Heart right ventricle (tissue), 16 donors: Measurements from ENCODE around the gene SYT11. TPM values are rescaled to one million over a fixed set of nuclear protein-coding genes. Genes with fewer than 3 reads are reported as not detected.
A peak's percentile ranks its signal among the peaks of the same experiment; 100 is the strongest.

Source experiments
- ATAC-seq, 8 donors: fragments of 200-7000 bp; cut with Tn5 transposase; one replicate each; pipeline ENCODE4 v1.9.1; 2020; ENCODE audit warnings: mild to moderate bottlenecking in 8 of 8, moderate library complexity in 8 of 8, moderate number of reproducible peaks in 1 of 8
- DNase-seq, 2 donors: peaks; one replicate each; pipeline ENCODE4 v3.0.0-alpha.2; 2020
- H3K27ac ChIP-seq, 10 donors: fragments of 200-600 bp; sonication (generic) in 2 of 10; one replicate each; pipeline versions ENCODE4 v1.5.0 to v1.8.0; 2020 to 2022; ENCODE audit warnings: mild to moderate bottlenecking in 3 of 10
- H3K27me3 ChIP-seq, 7 donors: fragments of 200-600 bp; one replicate each; pipeline ENCODE4 v1.8.0; 2021 to 2022; ENCODE audit warnings: mild to moderate bottlenecking in 2 of 7
- H3K36me3 ChIP-seq, 9 donors: fragments of 200-600 bp; sonication (generic) in 1 of 9; one replicate each; pipeline versions ENCODE4 v1.5.0 to v1.8.0; 2020 to 2022; ENCODE audit warnings: mild to moderate bottlenecking in 2 of 9
- H3K4me1 ChIP-seq, 9 donors: fragments of 200-600 bp; sonication (generic) in 1 of 9; one replicate each; pipeline versions ENCODE4 v1.5.0 to v1.8.0; 2020 to 2022; ENCODE audit warnings: mild to moderate bottlenecking in 4 of 9
- H3K4me3 ChIP-seq, 10 donors: fragments of 200-600 bp; sonication (generic) in 2 of 10; one replicate each; pipeline versions ENCODE4 v1.5.0 to v1.8.0; 2020 to 2022; ENCODE audit warnings: mild to moderate bottlenecking in 7 of 10, moderate library complexity in 2 of 10
- H3K9me3 ChIP-seq, 11 donors: fragments of 200-600 bp in 10 of 11; sonication (generic) in 2 of 11; one replicate each; pipeline versions ENCODE4 v1.5.0 to v1.8.0; 2013 to 2022; ENCODE audit warnings: mild to moderate bottlenecking in 2 of 11, control low read depth in 1 of 11, moderate library complexity in 1 of 11
- WGBS, 2 donors: extraction: QIAGEN DNeasy Blood & Tissue Kit; methylation state at CpG; one replicate each; pipeline ENCODE4 v1.1.7; 2013; ENCODE audit warnings: inconsistent platforms in 1 of 2; 5-methylcytosine and 5-hydroxymethylcytosine counted together
- intact Hi-C, 10 donors: fragments of 100-400 bp; cut with DNase I; formaldehyde crosslinking; loops; one replicate each; pipeline versions ENCODE4 v1.11.1 to v1.14.2; 2022
- polyA plus RNA-seq, 2 donors: library from polyadenylated mRNA; stranded (reverse); fragments of 200-250 nt; gene quantifications; one replicate each; pipeline ENCODE4 v1.2.3, GENCODE V29; 2013
- total RNA-seq, 10 donors: library from RNA; stranded (reverse); fragmentation: NEBNext Ultra II Directional in 3 of 10; extraction: Animal tissue kit (Norgen Biotek cat#: 25700) in 3 of 10; gene quantifications; one replicate each; pipeline versions ENCODE4 v1.2.1 to v1.2.4, GENCODE V29; 2021 to 2023
- TF ChIP-seq, protein P1 (sequence below), 9 donors: fragments of 200-600 bp; sonication (generic) in 2 of 9; IDR thresholded peaks; one replicate each; pipeline versions ENCODE4 v1.5.0 to v1.8.0; 2021 to 2022; ENCODE audit warnings: antibody characterized with exemption in 9 of 9, mild to moderate bottlenecking in 5 of 9, moderate library complexity in 1 of 9
- donor health status: Arrhythmogenic right ventricular cardiomyopathy.
- donor health status: ischemic (EF 13 %, LVEDD 7.1; RV severe dilation, severe dysfunction).
- donor health status: healthy with polysubstance abuse.
- donor health status: DM: no; HTN: yes; CAD: no.
- donor health status: DM: no; HTN: no; CAD: no.
- donor health status: ischemic (EF 25% LVEDD 6.9; RV normal size, moderate dysfunction).
- donor health status: ischemic (EF 25% LVEDD 5.7; RV mildly dilated, moderate dysfunction).
- donor health status: healthy.
- donor health status: DM: yes; HTN: yes; CAD: no.
- donor health status: Ischemic cardiomyopathy.
- donor health status: ischemic (EF 35%, LVEDD 5.7; RV mildly dilated, moderate dysfunction).
- donor health status: nonischemic (EF 11% LVEDD 7.7; RV severe dilation, severe dysfunction).
- donor health status: DM: yes; HTN: yes; CAD: no.
- donor health status: PGD.
- donor health status: ischemic (EF 29% LVEDD 5.4; RV normal size, mild dysfunction).
- donor health status: nonischemic (EF 23%, LVEDD 6.1; RV moderate dilation, normal function).

SYT11 gene
- total and polyA plus RNA-seq, 12 donors, result 1.8 to 19.4 (median 12.1) TPM

DNA sequence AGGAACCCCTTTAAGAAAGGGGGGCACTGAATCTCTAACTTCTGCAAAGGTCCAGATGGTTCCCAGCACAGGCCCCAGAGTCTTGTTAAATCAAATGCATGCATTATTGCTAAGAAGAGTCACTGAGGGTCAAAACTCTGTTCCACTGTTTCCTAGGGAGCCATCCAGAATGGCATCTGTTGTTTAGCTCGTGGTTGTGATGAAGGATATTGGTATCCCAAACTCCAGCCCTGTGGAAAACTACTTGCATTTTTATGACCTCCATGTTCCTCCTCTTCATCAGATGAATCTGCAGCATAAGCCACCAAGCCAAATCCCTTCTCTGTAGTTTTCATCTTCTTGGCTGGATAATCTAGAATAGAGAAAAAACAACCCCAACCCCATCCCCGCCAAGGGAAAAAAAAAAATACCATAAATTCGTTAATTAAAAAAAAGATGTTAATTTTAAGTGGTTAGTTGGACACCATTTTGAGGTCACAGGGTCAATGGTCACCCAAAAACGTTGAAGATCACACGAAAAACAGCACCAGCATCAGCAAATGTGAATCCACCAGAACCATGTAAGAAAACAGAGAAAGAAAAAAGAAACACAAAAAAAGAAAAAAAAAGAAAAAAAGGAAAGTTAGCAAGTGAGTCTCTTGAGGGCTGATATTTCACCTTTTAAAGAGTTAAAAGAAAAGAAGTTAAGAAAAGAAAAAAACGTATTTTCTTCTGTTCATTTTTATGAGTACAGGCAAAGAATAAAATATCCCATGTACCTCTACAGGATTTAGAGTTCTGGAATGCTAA lies 54.8 kb downstream of the SYT11 start:
- 78 to 80% methylated on average over 6 of the region's 6 CpGs for WGBS, 2 donors
- Histone ChIP-seq H3K9me3 (no peaks in the 10 kb centered on the region), H3K36me3 (peaks cover 0 to 85% (median 70%) of the 10 kb centered on the region in 9 donors), H3K4me1 (peaks cover 2 to 25% (median 12%) of the 10 kb centered on the region in 9 donors), H3K27ac (peak overlapping the region in 1 of 10 donors; percentile 48), H3K27me3 (no peaks in the 10 kb centered on the region), H3K4me3 (no peak overlapping the region)
- TF ChIP-seq, protein P1, sequence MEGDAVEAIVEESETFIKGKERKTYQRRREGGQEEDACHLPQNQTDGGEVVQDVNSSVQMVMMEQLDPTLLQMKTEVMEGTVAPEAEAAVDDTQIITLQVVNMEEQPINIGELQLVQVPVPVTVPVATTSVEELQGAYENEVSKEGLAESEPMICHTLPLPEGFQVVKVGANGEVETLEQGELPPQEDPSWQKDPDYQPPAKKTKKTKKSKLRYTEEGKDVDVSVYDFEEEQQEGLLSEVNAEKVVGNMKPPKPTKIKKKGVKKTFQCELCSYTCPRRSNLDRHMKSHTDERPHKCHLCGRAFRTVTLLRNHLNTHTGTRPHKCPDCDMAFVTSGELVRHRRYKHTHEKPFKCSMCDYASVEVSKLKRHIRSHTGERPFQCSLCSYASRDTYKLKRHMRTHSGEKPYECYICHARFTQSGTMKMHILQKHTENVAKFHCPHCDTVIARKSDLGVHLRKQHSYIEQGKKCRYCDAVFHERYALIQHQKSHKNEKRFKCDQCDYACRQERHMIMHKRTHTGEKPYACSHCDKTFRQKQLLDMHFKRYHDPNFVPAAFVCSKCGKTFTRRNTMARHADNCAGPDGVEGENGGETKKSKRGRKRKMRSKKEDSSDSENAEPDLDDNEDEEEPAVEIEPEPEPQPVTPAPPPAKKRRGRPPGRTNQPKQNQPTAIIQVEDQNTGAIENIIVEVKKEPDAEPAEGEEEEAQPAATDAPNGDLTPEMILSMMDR (IDR thresholded peaks at IDR 0.05), result no peak
- no peak for ATAC-seq
- intact Hi-C loops, result loop anchor here in 3 of 10 donors (5.0 kb wide), 2 partner anchors 52 to 57 kb away; partner anchors contain the start of genes GON4L (in 2 of the 3) and SYT11 (in 2 of the 3)
- no peak for DNase-seq

GRCh38 chr1:155918660-155919059 lies 59.3 kb downstream of the SYT11 start:
- intact Hi-C loops, result no loop called here

DNA sequence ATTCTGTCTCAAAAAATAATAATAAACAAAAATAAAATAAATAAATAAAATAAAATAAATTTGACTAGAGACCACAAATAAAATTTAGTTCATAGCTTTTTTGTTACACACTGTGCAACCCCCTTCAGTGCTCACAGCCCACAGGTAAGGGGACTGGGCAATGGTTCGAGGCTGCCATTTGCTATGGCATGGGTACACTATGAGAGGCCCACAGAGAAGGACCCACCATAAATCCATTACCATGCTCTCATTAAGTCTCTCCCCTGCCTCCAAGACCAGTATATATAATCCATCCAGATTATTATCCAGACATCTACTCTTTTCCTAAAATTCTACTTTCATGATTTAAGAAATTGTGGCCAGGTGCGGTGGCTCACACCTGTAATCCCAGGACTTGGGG lies 60.4 kb downstream of the SYT11 start:
- TF ChIP-seq, protein P1 (IDR thresholded peaks at IDR 0.05), result no peak
- Histone ChIP-seq H3K27ac (no peak overlapping the region), H3K27me3 (no peaks in the 10 kb centered on the region), H3K4me3 (no peak overlapping the region), H3K4me1 (no peaks in the 10 kb centered on the region), H3K9me3 (no peaks in the 10 kb centered on the region), H3K36me3 (peaks cover 0 to 100% (median 100%) of the 10 kb centered on the region in 9 donors)
- WGBS, 2 donors, result 96 to 98% methylated on average over 2 of the region's 2 CpGs
- intact Hi-C loops, result no loop called here
- DNase-seq (no peak), ATAC-seq (no peak)

More at GRCh38 chr1:155918660-155919059, 59.3 kb downstream of the SYT11 start:
- Histone ChIP-seq H3K36me3 (peaks cover 0 to 100% (median 100%) of the 10 kb centered on the region in 9 donors), H3K4me1 (no peaks in the 10 kb centered on the region), H3K27ac (no peak overlapping the region), H3K4me3 (no peak overlapping the region), H3K27me3 (no peaks in the 10 kb centered on the region), H3K9me3 (no peaks in the 10 kb centered on the region)
- 74 to 77% methylated on average over 3 of the region's 3 CpGs for WGBS, 2 donors
- no peak for DNase-seq
- no peak for ATAC-seq
- TF ChIP-seq, protein P1 (IDR thresholded peaks at IDR 0.05), result no peak

DNA sequence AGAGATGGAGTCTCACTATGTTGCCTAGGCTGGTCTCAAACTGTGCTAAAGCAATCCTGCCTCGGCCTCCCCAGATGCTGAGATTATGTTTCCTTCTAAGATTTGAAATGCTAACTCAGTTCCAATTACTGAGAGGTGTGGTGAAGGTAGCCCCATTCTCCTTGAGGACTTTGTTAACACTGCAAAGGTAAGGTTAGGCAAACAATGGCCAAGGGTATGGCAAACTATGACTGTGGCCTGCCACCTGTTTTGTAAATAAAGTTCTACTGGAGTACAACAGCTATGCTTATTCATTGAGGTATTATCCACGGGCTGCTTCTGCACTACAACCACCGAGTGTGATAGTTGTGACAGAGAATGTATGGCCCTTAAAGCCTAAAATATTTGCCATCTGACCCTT lies 61.4 kb downstream of the SYT11 start:
- Histone ChIP-seq H3K36me3 (peaks cover 5 to 100% (median 100%) of the 10 kb centered on the region in 9 donors), H3K27ac (no peak overlapping the region), H3K27me3 (no peaks in the 10 kb centered on the region), H3K4me3 (no peak overlapping the region), H3K9me3 (no peaks in the 10 kb centered on the region), H3K4me1 (no peaks in the 10 kb centered on the region)
- ATAC-seq, result no peak
- no peak for DNase-seq
- 92 to 97% methylated on average over 3 of the region's 3 CpGs for WGBS, 2 donors
- TF ChIP-seq, protein P1 (IDR thresholded peaks at IDR 0.05), result no peak
- intact Hi-C loops, result no loop called here
